Erythroblast (primary cell): ENCODE measurements around the gene DGAT2.

Experiments
- GATA1 ChIP-seq: IDR thresholded peaks from 2 replicates; pipeline ENCODE4 v1.6.1; 2011; ENCODE audit warnings: low read depth, mild to moderate bottlenecking, control low read depth, low read length, moderate library complexity
- POLR2A ChIP-seq: IDR thresholded peaks from 2 replicates; pipeline ENCODE4 v1.6.1; 2011; ENCODE audit warnings: mild to moderate bottlenecking, low read length

GRCh38 chr11:75800728-75801361, 32.3 kb downstream of the DGAT2 start:
- TF ChIP-seq POLR2A, result no peak
- TF ChIP-seq GATA1, result no peak
